Measurements from ENCODE around the gene AGPAT2.

Gene AGPAT2

DNA sequence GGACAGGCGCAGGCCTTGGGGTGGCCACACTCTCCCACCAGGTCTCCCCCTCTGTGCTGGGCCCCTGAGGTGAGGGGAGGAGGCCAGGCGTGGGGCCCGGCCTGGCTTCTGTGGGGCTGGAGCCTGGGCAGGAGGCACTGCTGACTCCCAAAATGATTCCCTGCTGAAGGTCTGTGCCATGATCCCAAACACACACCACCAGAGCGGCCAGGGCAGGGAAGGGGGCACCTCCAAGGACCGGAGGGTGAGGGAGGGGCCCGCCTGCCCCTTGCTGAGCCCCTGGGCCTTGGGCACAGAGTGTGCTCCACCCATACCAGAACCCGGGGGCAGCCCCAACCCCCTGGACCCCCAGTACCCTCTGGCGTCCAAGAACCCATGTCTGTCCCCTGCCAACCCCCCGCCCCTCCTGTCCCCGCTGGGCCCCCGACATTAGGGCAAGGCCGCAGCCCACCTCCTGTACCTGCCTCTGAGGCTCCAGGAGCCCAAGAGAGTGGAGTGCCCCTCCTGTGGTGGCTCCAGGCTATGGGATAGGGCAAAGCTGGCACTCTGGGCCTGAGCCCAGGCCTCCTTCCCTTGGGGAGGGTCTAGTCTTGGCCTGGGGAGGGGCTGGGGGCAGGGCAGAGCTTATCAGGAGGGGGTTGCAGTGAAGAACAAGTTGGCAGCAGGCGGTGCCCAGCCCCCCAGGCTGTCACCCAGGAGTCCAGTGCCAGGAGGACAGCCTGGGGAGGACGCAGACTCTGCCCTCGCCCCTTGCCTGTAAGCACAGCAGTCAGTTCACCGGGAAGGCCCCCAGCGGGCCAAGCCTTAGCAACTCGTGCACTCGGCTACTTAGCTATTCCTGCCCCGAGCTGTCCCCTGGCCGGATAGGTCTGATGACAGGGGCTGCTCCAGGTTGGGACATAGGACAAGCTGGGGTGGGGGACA is 27.1 kb downstream of the AGPAT2 start:
- TF ChIP-seq, protein P1, sequence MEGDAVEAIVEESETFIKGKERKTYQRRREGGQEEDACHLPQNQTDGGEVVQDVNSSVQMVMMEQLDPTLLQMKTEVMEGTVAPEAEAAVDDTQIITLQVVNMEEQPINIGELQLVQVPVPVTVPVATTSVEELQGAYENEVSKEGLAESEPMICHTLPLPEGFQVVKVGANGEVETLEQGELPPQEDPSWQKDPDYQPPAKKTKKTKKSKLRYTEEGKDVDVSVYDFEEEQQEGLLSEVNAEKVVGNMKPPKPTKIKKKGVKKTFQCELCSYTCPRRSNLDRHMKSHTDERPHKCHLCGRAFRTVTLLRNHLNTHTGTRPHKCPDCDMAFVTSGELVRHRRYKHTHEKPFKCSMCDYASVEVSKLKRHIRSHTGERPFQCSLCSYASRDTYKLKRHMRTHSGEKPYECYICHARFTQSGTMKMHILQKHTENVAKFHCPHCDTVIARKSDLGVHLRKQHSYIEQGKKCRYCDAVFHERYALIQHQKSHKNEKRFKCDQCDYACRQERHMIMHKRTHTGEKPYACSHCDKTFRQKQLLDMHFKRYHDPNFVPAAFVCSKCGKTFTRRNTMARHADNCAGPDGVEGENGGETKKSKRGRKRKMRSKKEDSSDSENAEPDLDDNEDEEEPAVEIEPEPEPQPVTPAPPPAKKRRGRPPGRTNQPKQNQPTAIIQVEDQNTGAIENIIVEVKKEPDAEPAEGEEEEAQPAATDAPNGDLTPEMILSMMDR (conservative IDR thresholded peaks at IDR 0.05; ENCODE audit: low read depth, low read length), result no peak
- no peak overlapping the region for H3K4me3 ChIP-seq (ENCODE audit: low read length)
- DNase-seq (ENCODE audit: low read depth), result no peak

DNA sequence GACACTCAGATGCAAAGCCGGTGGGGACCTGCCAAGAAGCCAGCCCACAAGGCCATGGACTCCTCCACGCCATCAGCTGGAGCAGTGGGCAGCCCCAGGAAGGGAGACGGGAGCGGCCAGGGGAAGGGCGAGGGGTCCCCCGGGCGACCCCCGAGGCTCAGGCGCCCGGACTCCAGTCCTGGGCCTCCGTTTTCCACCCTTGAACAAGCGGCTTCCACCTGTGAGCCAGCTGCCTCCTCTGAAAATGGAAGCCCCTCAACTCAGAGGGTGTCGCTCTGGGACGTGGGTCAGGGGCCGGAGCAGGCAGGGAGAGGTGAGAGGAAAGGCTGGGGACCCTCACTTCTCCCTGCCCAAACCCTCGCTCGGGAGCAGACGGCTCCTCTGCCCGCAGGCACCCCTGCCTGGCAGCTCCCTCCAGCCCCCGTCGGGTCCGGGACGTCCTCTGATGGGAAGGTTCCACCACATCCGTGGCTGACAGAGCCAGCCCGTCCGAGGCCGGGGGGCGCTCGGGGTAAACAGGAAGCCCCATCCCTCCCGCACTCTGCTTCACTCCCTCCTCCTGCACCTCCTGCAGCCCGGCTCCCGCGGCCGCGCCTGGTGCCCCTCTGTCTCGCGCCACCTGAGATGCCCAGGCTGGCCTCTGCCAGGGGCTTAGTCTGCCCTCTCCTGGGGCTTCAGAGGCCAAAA is 28.3 kb downstream of the AGPAT2 start:
- no peak for DNase-seq (ENCODE audit: low read depth)
- H3K4me3 ChIP-seq (ENCODE audit: low read length), result no peak overlapping the region
- TF ChIP-seq, protein P1 (conservative IDR thresholded peaks at IDR 0.05; ENCODE audit: low read depth, low read length), result no peak

DNA sequence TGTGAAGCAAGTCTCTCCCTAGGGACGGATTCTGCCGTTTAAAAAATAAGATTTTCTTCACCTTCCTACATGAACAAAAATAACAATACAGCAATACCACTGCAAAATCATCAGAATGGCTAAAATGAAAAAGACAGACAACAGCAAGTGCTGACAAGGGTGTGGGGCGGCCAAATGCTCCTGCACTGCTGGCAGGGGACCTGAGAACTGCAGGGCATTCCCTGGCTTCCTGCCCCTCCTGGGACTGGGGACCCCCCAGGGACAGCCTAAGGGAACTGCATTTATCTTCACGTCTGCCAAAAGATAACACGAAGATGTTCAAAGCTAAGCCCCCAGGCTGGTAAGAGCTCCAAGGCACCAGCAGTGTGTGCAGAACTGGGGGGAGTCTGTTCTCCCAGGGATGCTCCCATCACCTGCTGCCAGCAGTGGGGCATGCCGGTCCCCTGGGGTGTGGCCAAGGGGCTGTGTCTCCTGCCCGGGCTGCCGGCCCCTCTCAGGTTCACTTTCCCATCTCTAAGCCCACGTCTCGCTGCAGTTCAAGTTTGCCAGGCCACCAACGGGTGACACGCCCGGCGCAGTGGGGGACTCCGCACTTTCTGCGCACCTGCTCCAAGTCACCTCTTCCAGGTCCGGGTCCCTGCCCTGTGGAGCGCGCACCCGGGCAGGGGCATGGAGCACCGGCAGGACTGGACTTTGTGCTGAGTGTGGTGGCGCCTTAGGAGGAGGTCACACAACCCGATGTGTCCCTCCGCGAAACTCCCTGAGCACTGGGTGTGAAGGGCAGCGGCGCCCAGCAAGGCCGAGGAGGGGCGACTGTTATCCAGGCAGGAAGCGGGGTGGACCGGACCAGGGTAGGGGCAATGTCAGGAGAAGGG is 29.0 kb downstream of the AGPAT2 start:
- no peak for DNase-seq (ENCODE audit: low read depth)
- TF ChIP-seq, protein P1 (conservative IDR thresholded peaks at IDR 0.05; ENCODE audit: low read depth, low read length), result no peak
- H3K4me3 ChIP-seq (ENCODE audit: low read length), result no peak overlapping the region

DNA sequence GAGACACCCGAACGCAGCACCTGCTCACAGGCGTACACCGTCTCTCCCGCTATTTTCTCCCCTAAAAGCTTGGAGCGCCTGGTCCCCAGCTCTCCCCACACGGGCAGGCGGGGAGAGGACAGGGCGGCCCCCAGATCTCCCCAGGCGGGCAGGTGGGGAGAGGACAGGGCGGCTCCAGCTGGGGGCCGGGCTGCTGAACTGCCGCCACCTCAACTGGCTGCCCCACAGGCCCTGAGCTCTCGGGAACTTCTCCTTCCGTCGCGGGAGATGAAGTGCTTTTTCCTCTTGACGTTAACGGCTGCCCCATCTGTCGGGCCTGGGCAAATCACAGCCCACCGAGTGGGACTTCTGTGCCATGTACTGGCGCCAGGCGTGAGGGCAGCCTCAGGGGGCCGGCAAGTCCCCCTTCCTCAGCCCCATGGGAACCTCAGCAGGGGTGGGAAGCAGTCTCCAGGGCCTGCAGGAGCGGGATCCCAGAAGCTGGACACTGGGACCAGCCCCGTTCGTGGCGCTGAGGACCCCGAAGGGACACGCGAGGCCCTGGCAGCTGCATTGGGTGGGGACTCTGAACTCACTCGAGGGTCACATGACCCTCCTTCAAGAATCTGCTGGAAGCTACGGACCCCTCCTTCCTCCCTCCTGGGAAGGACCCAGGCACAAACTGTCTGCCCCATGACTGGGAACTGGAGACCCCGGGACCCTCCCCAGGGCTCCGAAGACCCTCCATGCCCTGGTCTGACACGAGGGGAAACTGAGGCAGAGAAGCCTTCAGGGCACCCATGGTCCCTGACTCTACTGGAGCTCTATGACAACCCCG is 30.3 kb downstream of the AGPAT2 start:
- TF ChIP-seq, protein P1 (conservative IDR thresholded peaks at IDR 0.05; ENCODE audit: low read depth, low read length), result no peak
- DNase-seq (ENCODE audit: low read depth), result no peak
- H3K4me3 ChIP-seq (ENCODE audit: low read length), result no peak overlapping the region

DNA sequence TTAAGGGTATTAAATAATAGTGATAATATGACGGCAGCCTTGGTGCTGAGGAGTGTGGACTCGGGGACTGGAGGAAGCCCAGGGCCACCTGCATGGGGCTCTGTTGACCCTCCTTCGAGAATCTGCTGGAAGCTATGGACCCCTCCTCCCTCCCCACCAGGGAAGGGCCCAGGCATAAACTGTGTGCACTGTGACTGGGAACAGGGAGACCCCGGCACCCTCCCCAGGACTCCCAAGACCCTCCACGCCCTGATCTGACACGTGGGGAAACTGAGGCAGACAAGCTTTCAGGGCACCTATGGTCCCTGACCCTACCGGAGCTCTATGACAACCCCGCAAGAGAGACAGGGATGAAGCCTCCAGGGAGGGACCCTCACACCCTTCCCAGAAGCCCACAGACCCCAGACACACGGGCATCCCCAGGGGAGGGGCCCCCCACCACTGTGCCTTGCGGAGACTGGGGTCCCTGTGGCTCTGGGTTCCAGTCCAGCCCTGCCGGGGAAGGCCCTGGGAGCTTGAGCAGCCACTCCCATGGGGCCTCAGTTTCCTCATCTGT is 31.0 kb downstream of the AGPAT2 start:
- TF ChIP-seq, protein P1 (conservative IDR thresholded peaks at IDR 0.05; ENCODE audit: low read depth, low read length), result no peak
- DNase-seq (ENCODE audit: low read depth), result no peak
- no peak overlapping the region for H3K4me3 ChIP-seq (ENCODE audit: low read length)

Measured in retinal pigment epithelial cell (primary cell).